ENCODE results near the gene SRGAP2C. TPM values are rescaled to one million over a fixed set of nuclear protein-coding genes. Genes with fewer than 3 reads are reported as not detected.
"Not testable (repeated sequence)": the region's sequence is repeated elsewhere in the genome, so short reads cannot be mapped to it uniquely, and the experiment has no call there.

The SRGAP2C gene
- total RNA-seq, 1 donor from 2014 or later = 65.3 TPM

DNA sequence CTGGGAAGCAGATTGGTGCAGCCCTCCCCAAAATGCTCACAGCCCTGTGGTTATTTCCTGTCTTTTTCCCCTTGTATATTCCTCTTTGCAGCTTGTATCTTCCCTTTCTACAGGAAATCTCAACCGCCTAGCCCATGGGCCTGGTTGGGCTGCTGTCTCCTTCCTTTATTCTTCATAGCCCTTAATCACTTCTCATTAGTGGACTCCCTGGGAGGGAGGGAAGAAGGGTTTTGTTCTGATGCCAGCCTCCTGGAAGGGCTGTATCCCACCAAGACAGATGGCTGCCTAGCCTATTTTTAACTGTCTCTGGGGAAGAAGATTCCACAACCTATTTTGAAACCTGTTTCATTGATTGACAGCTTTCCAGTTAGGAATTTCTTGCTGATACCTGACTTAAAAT is 31.9 kb downstream of the SRGAP2C start:
- H3K4me1 ChIP-seq (ENCODE audit: insufficient read depth, low read length); H3K4me2 ChIP-seq (ENCODE audit: low read length); H3K4me3 ChIP-seq (ENCODE audit: insufficient read depth, low read depth, low read length); H2AFZ ChIP-seq (ENCODE audit: low read depth, low read length); H3K27ac ChIP-seq (ENCODE audit: low read depth, low read length); H3K9me3 Mint-ChIP-seq (ENCODE audit: unreplicated experiment); H3K79me2 ChIP-seq (ENCODE audit: insufficient read depth, low read length); H3K27me3 ChIP-seq (ENCODE audit: insufficient read depth, low read length); H3K27ac Mint-ChIP-seq (ENCODE audit: unreplicated experiment); DNase-seq (ENCODE audit: low read depth); H3K36me3 ChIP-seq (ENCODE audit: insufficient read depth, low read length); H3K36me3 Mint-ChIP-seq (ENCODE audit: low read depth, unreplicated experiment); H3K4me1 Mint-ChIP-seq (ENCODE audit: low read depth, unreplicated experiment); H4K20me1 ChIP-seq (ENCODE audit: insufficient read depth, low read length); H3K27me3 Mint-ChIP-seq (ENCODE audit: low read depth, unreplicated experiment); FAIRE-seq; H3K9ac ChIP-seq (ENCODE audit: low read length); H3K4me3 Mint-ChIP-seq (ENCODE audit: unreplicated experiment); H3K9me3 ChIP-seq (ENCODE audit: insufficient read depth, low read depth, low read length): not testable (repeated sequence)

DNA sequence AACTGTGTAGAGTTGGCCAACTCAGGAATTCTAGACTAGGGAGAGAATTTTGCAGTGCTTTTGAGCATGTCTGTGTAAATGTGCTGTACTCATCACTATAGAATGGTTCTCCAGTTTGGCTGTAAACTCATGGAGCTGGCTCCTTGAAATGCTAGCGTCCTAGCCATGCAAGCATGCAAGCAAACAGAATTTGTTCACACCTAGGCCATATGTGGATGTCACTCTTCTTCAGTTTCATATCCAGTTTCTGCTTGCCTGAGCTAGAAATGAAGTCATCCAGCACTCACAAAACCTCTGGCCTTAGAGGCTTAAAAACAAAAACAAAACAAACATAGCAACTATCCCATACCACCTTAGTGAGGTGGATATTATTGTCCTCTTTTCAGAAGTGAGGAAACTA is 37.0 kb downstream of the SRGAP2C start:
- not testable (repeated sequence) for H3K27me3 Mint-ChIP-seq (ENCODE audit: low read depth, unreplicated experiment); DNase-seq (ENCODE audit: low read depth); H3K9me3 Mint-ChIP-seq (ENCODE audit: unreplicated experiment); H3K4me2 ChIP-seq (ENCODE audit: low read length); H3K27ac ChIP-seq (ENCODE audit: low read depth, low read length); H2AFZ ChIP-seq (ENCODE audit: low read depth, low read length); H3K79me2 ChIP-seq (ENCODE audit: insufficient read depth, low read length); H3K27ac Mint-ChIP-seq (ENCODE audit: unreplicated experiment); H3K9me3 ChIP-seq (ENCODE audit: insufficient read depth, low read depth, low read length); H3K27me3 ChIP-seq (ENCODE audit: insufficient read depth, low read length); H3K4me1 Mint-ChIP-seq (ENCODE audit: low read depth, unreplicated experiment); H3K36me3 ChIP-seq (ENCODE audit: insufficient read depth, low read length); H3K9ac ChIP-seq (ENCODE audit: low read length); H3K4me3 ChIP-seq (ENCODE audit: insufficient read depth, low read depth, low read length); H3K4me1 ChIP-seq (ENCODE audit: insufficient read depth, low read length); H3K36me3 Mint-ChIP-seq (ENCODE audit: low read depth, unreplicated experiment); H4K20me1 ChIP-seq (ENCODE audit: insufficient read depth, low read length); H3K4me3 Mint-ChIP-seq (ENCODE audit: unreplicated experiment); FAIRE-seq

DNA sequence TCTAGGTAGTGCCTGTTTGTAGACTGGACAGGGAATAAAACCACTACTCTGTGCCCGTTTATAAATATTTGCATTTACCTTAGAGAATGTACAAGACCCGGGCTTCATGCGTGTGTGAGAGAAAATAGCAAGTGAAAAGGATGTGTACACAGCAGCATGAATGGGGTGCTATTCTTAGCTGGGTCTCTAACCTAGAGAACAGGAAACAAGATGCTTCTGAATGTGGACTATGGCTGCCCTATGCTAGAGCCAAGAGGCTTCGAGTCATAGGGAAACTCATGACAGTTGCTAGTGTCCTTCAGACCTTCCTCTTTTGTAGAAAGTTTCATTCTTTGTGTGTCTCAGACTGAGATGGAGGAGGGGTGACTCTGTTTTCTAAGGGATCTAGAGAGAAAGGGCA is 39.9 kb downstream of the SRGAP2C start:
- not testable (repeated sequence) for H3K27me3 Mint-ChIP-seq (ENCODE audit: low read depth, unreplicated experiment); H3K4me3 Mint-ChIP-seq (ENCODE audit: unreplicated experiment); H3K4me3 ChIP-seq (ENCODE audit: insufficient read depth, low read depth, low read length); H3K36me3 ChIP-seq (ENCODE audit: insufficient read depth, low read length); H3K27ac Mint-ChIP-seq (ENCODE audit: unreplicated experiment); DNase-seq (ENCODE audit: low read depth); H3K27me3 ChIP-seq (ENCODE audit: insufficient read depth, low read length); H3K4me1 Mint-ChIP-seq (ENCODE audit: low read depth, unreplicated experiment); H3K4me1 ChIP-seq (ENCODE audit: insufficient read depth, low read length); H3K79me2 ChIP-seq (ENCODE audit: insufficient read depth, low read length); H3K9me3 ChIP-seq (ENCODE audit: insufficient read depth, low read depth, low read length); H3K9me3 Mint-ChIP-seq (ENCODE audit: unreplicated experiment); FAIRE-seq; H3K27ac ChIP-seq (ENCODE audit: low read depth, low read length); H4K20me1 ChIP-seq (ENCODE audit: insufficient read depth, low read length); H3K4me2 ChIP-seq (ENCODE audit: low read length); H3K9ac ChIP-seq (ENCODE audit: low read length); H3K36me3 Mint-ChIP-seq (ENCODE audit: low read depth, unreplicated experiment); H2AFZ ChIP-seq (ENCODE audit: low read depth, low read length)

DNA sequence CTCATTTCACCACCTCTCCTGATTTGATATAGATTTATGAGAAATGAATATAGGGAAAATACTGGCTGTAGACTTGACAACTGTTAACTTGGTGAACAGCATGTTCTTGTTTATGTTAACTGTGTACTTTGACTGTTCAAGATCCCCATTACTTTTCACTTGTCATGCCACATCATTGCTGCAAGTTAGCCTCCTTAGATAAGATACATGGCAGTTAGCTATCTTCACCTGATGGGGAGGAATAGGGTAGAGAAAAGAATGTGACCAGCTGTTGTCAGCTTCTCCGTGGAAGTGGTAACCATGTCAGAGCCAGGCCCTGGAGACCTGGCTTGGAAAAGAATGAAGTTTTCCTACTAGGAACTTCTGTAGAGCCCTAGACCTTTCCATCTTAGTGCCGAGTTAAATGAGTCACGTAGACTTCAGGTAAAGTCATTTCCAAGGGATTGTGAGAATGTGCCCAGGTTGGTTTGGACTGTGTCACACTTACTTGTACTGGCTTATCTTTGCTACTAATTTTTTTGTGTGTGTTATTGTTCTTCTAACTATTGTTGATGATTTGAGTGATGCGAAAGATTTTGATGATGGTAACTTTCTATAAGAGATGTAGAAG is 41.6 kb downstream of the SRGAP2C start:
- not testable (repeated sequence) for H3K36me3 ChIP-seq (ENCODE audit: insufficient read depth, low read length); H3K9me3 ChIP-seq (ENCODE audit: insufficient read depth, low read depth, low read length); H3K27ac ChIP-seq (ENCODE audit: low read depth, low read length); H3K36me3 Mint-ChIP-seq (ENCODE audit: low read depth, unreplicated experiment); H3K4me3 Mint-ChIP-seq (ENCODE audit: unreplicated experiment); H2AFZ ChIP-seq (ENCODE audit: low read depth, low read length); H3K27ac Mint-ChIP-seq (ENCODE audit: unreplicated experiment); H4K20me1 ChIP-seq (ENCODE audit: insufficient read depth, low read length); H3K27me3 Mint-ChIP-seq (ENCODE audit: low read depth, unreplicated experiment); DNase-seq (ENCODE audit: low read depth); H3K4me3 ChIP-seq (ENCODE audit: insufficient read depth, low read depth, low read length); H3K79me2 ChIP-seq (ENCODE audit: insufficient read depth, low read length); FAIRE-seq; H3K4me1 Mint-ChIP-seq (ENCODE audit: low read depth, unreplicated experiment); H3K9me3 Mint-ChIP-seq (ENCODE audit: unreplicated experiment); H3K9ac ChIP-seq (ENCODE audit: low read length); H3K27me3 ChIP-seq (ENCODE audit: insufficient read depth, low read length); H3K4me1 ChIP-seq (ENCODE audit: insufficient read depth, low read length); H3K4me2 ChIP-seq (ENCODE audit: low read length)

DNA sequence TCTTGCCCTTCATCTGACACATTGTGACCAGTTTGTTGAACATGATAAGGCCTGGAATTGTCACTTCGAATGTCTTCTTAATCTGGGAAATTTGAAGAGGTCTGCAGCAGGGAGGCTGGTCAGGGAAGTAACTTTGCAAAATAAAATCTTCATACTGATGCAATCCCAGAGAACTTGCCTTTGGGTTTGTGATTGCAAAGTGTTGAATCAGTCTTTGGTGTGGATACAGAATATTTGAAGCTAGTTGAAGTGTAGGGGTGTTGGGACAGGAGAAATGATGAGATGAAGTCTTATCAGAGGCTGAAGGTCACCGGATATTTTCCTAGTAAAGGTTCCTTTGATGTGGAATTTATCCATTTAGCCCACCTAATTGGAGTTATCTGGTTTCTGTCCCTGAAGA is 42.1 kb downstream of the SRGAP2C start:
- not testable (repeated sequence) for H3K4me1 Mint-ChIP-seq (ENCODE audit: low read depth, unreplicated experiment); DNase-seq (ENCODE audit: low read depth); H3K27me3 ChIP-seq (ENCODE audit: insufficient read depth, low read length); H3K36me3 ChIP-seq (ENCODE audit: insufficient read depth, low read length); H3K27ac ChIP-seq (ENCODE audit: low read depth, low read length); H3K4me2 ChIP-seq (ENCODE audit: low read length); H3K9me3 Mint-ChIP-seq (ENCODE audit: unreplicated experiment); H3K9ac ChIP-seq (ENCODE audit: low read length); H3K27ac Mint-ChIP-seq (ENCODE audit: unreplicated experiment); H3K79me2 ChIP-seq (ENCODE audit: insufficient read depth, low read length); H3K36me3 Mint-ChIP-seq (ENCODE audit: low read depth, unreplicated experiment); H3K4me3 Mint-ChIP-seq (ENCODE audit: unreplicated experiment); H3K4me1 ChIP-seq (ENCODE audit: insufficient read depth, low read length); H3K27me3 Mint-ChIP-seq (ENCODE audit: low read depth, unreplicated experiment); H3K9me3 ChIP-seq (ENCODE audit: insufficient read depth, low read depth, low read length); H4K20me1 ChIP-seq (ENCODE audit: insufficient read depth, low read length); H2AFZ ChIP-seq (ENCODE audit: low read depth, low read length); FAIRE-seq; H3K4me3 ChIP-seq (ENCODE audit: insufficient read depth, low read depth, low read length)

DNA sequence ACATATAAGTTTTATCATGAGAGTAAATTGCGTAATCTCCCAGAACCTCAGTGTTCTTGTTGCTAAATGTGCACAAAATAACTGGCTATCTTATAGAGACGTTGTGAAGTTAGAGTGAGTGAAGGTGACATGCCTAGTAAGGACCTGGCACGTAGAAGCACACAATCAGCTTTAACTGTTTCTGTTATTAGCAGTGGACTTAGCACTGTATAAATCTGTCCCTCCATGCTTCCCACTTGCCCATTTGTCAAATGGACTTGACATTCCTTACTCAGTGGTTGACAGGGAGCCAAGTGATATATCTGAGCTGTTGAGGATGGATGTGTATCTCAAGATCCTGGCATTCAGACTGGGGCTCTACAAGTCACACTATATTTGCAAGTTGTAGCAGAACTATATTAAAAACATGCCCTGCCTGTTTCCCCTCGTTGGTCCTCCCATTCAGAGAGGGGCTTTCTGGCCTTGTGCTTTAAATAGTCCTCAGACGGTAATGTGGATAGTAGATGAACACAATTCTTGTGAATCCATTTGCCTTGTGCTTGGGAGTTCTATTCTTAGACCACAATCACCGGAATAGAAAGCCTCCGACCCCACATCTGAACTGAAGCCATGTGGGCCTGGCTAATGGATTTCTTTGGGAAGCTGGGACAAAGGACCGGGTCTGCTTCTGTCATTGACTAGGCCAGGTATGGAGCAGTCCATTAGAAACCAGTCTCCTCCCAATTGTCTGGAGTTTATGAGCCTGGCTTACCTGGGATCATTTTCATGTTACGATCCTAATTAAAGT is 43.0 kb downstream of the SRGAP2C start:
- not testable (repeated sequence) for H3K4me3 Mint-ChIP-seq (ENCODE audit: unreplicated experiment); H3K4me1 ChIP-seq (ENCODE audit: insufficient read depth, low read length); H3K27ac Mint-ChIP-seq (ENCODE audit: unreplicated experiment); H3K27ac ChIP-seq (ENCODE audit: low read depth, low read length); H3K36me3 Mint-ChIP-seq (ENCODE audit: low read depth, unreplicated experiment); H3K4me2 ChIP-seq (ENCODE audit: low read length); H3K27me3 Mint-ChIP-seq (ENCODE audit: low read depth, unreplicated experiment); FAIRE-seq; H3K9me3 Mint-ChIP-seq (ENCODE audit: unreplicated experiment); H3K9me3 ChIP-seq (ENCODE audit: insufficient read depth, low read depth, low read length); H3K4me3 ChIP-seq (ENCODE audit: insufficient read depth, low read depth, low read length); H4K20me1 ChIP-seq (ENCODE audit: insufficient read depth, low read length); H3K27me3 ChIP-seq (ENCODE audit: insufficient read depth, low read length); DNase-seq (ENCODE audit: low read depth); H3K9ac ChIP-seq (ENCODE audit: low read length); H3K79me2 ChIP-seq (ENCODE audit: insufficient read depth, low read length); H2AFZ ChIP-seq (ENCODE audit: low read depth, low read length); H3K36me3 ChIP-seq (ENCODE audit: insufficient read depth, low read length); H3K4me1 Mint-ChIP-seq (ENCODE audit: low read depth, unreplicated experiment)
